Measurements from ENCODE around the gene PLXNA1.

DNA sequence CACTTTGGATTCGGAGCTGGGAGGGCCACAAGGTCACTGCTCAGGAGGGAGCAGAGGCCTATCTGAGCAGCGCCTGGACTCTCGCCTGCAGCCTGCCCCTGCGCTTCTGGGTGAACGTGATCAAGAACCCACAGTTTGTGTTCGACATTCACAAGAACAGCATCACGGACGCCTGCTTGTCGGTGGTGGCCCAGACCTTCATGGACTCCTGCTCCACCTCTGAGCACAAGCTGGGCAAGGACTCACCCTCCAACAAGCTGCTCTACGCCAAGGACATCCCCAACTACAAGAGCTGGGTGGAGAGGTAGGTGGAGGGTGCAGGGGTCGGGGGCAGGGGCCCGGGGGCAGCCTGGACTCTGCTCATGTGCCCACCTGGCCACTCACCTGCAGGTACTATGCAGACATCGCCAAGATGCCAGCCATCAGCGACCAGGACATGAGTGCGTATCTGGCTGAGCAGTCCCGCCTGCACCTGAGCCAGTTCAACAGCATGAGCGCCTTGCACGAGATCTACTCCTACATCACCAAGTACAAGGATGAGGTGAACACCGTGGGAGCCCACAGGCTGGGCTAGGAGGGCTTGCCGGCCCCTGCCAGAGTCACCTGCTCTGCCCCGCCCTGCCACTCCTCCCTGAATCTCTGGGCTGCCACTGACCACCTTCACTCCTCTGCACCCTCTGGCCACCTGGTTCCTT lies 49.5 kb downstream of the PLXNA1 start:
- TF ChIP-seq NFIC (IDR thresholded peaks at IDR 0.05) (no peak), YY1 (IDR thresholded peaks at IDR 0.05; ENCODE audit: low read depth) (no peak)

Measured in Ishikawa (cell line).